Measurements from ENCODE around the gene USP37.

DNA sequence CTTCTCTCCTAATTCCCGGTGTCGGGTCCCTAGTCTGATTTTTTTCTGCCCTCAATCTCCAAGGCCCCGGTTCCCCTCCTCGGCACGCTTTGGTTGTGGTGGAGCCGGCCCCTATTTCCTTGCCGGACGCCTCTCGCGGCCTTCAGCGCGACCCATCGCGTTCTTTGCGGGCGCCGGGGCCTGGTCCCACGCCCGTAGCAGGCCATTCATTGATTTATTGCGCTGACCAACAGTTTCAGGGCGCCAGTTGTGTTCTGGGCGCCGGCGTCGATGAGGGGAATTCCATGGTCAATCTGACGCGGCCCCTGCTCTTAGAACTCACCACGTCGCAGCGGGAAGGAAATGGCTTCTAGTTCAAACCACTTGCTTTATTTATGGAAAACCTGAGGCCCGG, 884 bp upstream of the USP37 start:
- TF ChIP-seq, protein P1, sequence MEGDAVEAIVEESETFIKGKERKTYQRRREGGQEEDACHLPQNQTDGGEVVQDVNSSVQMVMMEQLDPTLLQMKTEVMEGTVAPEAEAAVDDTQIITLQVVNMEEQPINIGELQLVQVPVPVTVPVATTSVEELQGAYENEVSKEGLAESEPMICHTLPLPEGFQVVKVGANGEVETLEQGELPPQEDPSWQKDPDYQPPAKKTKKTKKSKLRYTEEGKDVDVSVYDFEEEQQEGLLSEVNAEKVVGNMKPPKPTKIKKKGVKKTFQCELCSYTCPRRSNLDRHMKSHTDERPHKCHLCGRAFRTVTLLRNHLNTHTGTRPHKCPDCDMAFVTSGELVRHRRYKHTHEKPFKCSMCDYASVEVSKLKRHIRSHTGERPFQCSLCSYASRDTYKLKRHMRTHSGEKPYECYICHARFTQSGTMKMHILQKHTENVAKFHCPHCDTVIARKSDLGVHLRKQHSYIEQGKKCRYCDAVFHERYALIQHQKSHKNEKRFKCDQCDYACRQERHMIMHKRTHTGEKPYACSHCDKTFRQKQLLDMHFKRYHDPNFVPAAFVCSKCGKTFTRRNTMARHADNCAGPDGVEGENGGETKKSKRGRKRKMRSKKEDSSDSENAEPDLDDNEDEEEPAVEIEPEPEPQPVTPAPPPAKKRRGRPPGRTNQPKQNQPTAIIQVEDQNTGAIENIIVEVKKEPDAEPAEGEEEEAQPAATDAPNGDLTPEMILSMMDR (IDR thresholded peaks at IDR 0.05; ENCODE audit: low read length), result no peak
- no peak for TF ChIP-seq EZH2 (IDR thresholded peaks at IDR 0.05; ENCODE audit: borderline replicate concordance, low read length)

Measured in OCI-LY1 (cell line).